Spleen (tissue), 13 donors: ENCODE data around the gene LRRC28. TPM values are rescaled to one million over a fixed set of nuclear protein-coding genes. Genes with fewer than 3 reads are reported as not detected.

Experiments used
- DNase-seq: peaks from one replicate; pipeline ENCODE4 v3.0.0-alpha.2; 2020
- H3K27ac ChIP-seq, 8 donors: fragments of 200-600 bp; sonication (generic) in 7 of 8; 1 replicate in 4 of 8; 2 replicates in 4 of 8; pipeline versions ENCODE4 v1.5.0 to v1.8.0; 2016 to 2021; ENCODE audit warnings: inconsistent platforms in 4 of 8, mild to moderate bottlenecking in 4 of 8, moderate library complexity in 1 of 8
- H3K27me3 ChIP-seq, 7 donors: fragments of 200-600 bp; sonication (generic) in 6 of 7; replicated peaks in 1 of 7; 1 replicate in 4 of 7; 2 replicates in 3 of 7; pipeline versions ENCODE4 v1.5.0 to v1.8.0; 2016 to 2021; ENCODE audit warnings: inconsistent platforms in 3 of 7, mild to moderate bottlenecking in 1 of 7
- H3K36me3 ChIP-seq, 6 donors: fragments of 200-600 bp; sonication (generic) in 5 of 6; 1 replicate in 4 of 6; 2 replicates in 2 of 6; pipeline versions ENCODE4 v1.5.0 to v1.8.0; 2016 to 2021; ENCODE audit warnings: inconsistent platforms in 2 of 6
- H3K4me1 ChIP-seq, 6 donors: fragments of 200-600 bp; sonication (generic) in 5 of 6; 1 replicate in 3 of 6; 2 replicates in 3 of 6; pipeline versions ENCODE4 v1.5.0 to v1.8.0; 2016 to 2021; ENCODE audit warnings: inconsistent platforms in 3 of 6
- H3K4me3 ChIP-seq, 8 donors: fragments of 200-600 bp; sonication (generic) in 7 of 8; 1 replicate in 4 of 8; 2 replicates in 4 of 8; pipeline versions ENCODE4 v1.5.0 to v1.8.0; 2016 to 2021; ENCODE audit warnings: inconsistent platforms in 4 of 8, mild to moderate bottlenecking in 4 of 8, moderate library complexity in 2 of 8
- H3K9me3 ChIP-seq, 8 donors: fragments of 200-600 bp; sonication (generic) in 7 of 8; 1 replicate in 4 of 8; 2 replicates in 4 of 8; pipeline versions ENCODE4 v1.5.0 to v1.8.0; 2016 to 2021; ENCODE audit warnings: inconsistent platforms in 4 of 8
- CTCF ChIP-seq, 11 experiments: fragments of 200-600 bp in 7 of 11; fragments of 450-650 bp in 4 of 11; sonication (generic) in 4 of 11; IDR thresholded peaks in 8 of 11; conservative IDR thresholded peaks in 3 of 11; 1 replicate in 7 of 11; 2 replicates in 4 of 11; pipeline versions ENCODE4 v1.4.0 to v1.8.0; 2016 to 2021; ENCODE audit warnings: antibody characterized with exemption in 11 of 11, inconsistent platforms in 4 of 11, mild to moderate bottlenecking in 1 of 11
- POLR2A ChIP-seq, 3 donors: fragments of 450-650 bp; IDR thresholded peaks; one replicate each; pipeline ENCODE4 v1.5.1; 2017; ENCODE audit warnings: antibody characterized with exemption in 3 of 3, mild to moderate bottlenecking in 1 of 3
- POLR2AphosphoS5 ChIP-seq, 3 donors: sonication (generic); formaldehyde crosslinking; IDR thresholded peaks; one replicate each; pipeline ENCODE4 v1.5.1; 2017; ENCODE audit warnings: antibody characterized with exemption in 3 of 3
- WGBS, 5 donors: extraction: QIAGEN DNeasy Blood & Tissue Kit in 3 of 5; methylation state at CpG; one replicate each; pipeline versions ENCODE4 v1.1.5 to v1.1.7; 2013 to 2018; 5-methylcytosine and 5-hydroxymethylcytosine counted together
- intact Hi-C: fragments of 100-400 bp; cut with DNase I; formaldehyde crosslinking; loops from one replicate; pipeline ENCODE4 v1.15.0; 2023; ENCODE audit warnings: low total_unique reads
- long read RNA-seq, 2 donors: transcript quantifications; one replicate each; lab custom pipeline, GENCODE V29; 2026
- polyA plus RNA-seq, 3 donors: library from polyadenylated mRNA; stranded (reverse); fragments of 200-250 nt; gene quantifications; one replicate each; pipeline ENCODE4 v1.2.1, GENCODE V29; 2013
- total RNA-seq, 7 donors: library from RNA; depleted of rRNA in 3 of 7; stranded (reverse); fragments of >200 nt in 3 of 7; fragmentation: NEBNext Ultra II Directional in 4 of 7; extraction: Animal tissue kit (Norgen Biotek cat#: 25700) in 4 of 7; gene quantifications; one replicate each; pipeline versions ENCODE4 v1.1.0 to v1.2.1, GENCODE V29; 2016 to 2021
- donor health status: healthy with polysubstance abuse.
- donor health status: DM: no; HTN: no; CAD: no; lungs with moderate emphysema.
- donor health status: DM: no; HTN: no; CAD: no.
- donor health status: Bipolar disorder and iron deficiency.
- donor health status: healthy.
- donor health status: DM: no; HTN: no; CAD: no.
- donor health status: DM: yes; HTN: yes; CAD: no.

Gene LRRC28
- total RNA-seq (10 to 100 TPM; 20.9 to 63.3 (median 26.0) TPM), polyA plus RNA-seq (1 to 10 TPM; 6.0 to 7.6 (median 7.1) TPM)
- long read RNA-seq, donor 1, full-length matches to known transcripts, result 3 of 3 reads
- long read RNA-seq, donor 1, partial matches to known transcripts, result 0 of 3 reads
- long read RNA-seq, donor 1, other reads (novel, unspliced or antisense), result 0 of 3 reads
- long read RNA-seq, donor 2, full-length matches to known transcripts, result 2 of 2 reads
- long read RNA-seq, donor 2, partial matches to known transcripts, result 0 of 2 reads
- long read RNA-seq, donor 2, other reads (novel, unspliced or antisense), result 0 of 2 reads

GRCh38 chr15:99250857-99251841 is at the start of gene LRRC28:
Gene LRRC28, plus strand, starts transcription at chr15:99251481. Its CDS starts 4,477 bp downstream, at chr15:99255958.
- H3K4me1 ChIP-seq, result peaks cover 9 to 60% (median 46%) of the 10 kb centered on the region in 6 donors
- WGBS, 5 donors, result 1% methylated on average over 64 to 90 of the region's 90 CpGs
- H3K27ac ChIP-seq, result peak within 1 kb of the TSS; percentile 79 to 92 (median 88)
- H3K27me3 ChIP-seq, result no peaks in the 10 kb centered on the region
- peak; percentile 97 for DNase-seq
- H3K4me3 ChIP-seq, result peak within 1 kb of the TSS; percentile 68 to 80 (median 71)
- H3K9me3 ChIP-seq, result no peaks in the 10 kb centered on the region
- peak; percentile 82 to 99 (median 89) for TF ChIP-seq POLR2AphosphoS5 (IDR thresholded peaks at IDR 0.05)
- peak in 5 of 11 experiments; percentile 17 to 53 (median 45) for TF ChIP-seq CTCF (IDR thresholded peaks at IDR 0.05 in 8 of 11, conservative IDR thresholded peaks at IDR 0.05 in 3 of 11)
- TF ChIP-seq POLR2A (IDR thresholded peaks at IDR 0.05), result peak in 2 of 3 donors; percentile 60 to 65
- H3K36me3 ChIP-seq, result peaks cover 0 to 5% (median 2%) of the 10 kb centered on the region in 6 donors
- intact Hi-C loops, result no loop called here

GRCh38 chr15:99202176-99202552 is 49.1 kb upstream of the LRRC28 start:
- H3K4me1 ChIP-seq, result no peaks in the 10 kb centered on the region
- intact Hi-C loops, result no loop called here
- peaks cover 0 to 9% (median 0%) of the 10 kb centered on the region in 6 donors for H3K36me3 ChIP-seq
- no peak overlapping the region for H3K4me3 ChIP-seq
- WGBS, 5 donors, result 44 to 95% (median 75%) methylated on average over 2 of the region's 2 CpGs
- H3K27me3 ChIP-seq, result no peaks in the 10 kb centered on the region
- H3K9me3 ChIP-seq, result no peaks in the 10 kb centered on the region
- DNase-seq, result no peak
- TF ChIP-seq POLR2AphosphoS5 (IDR thresholded peaks at IDR 0.05), result no peak
- no peak for TF ChIP-seq CTCF (IDR thresholded peaks at IDR 0.05 in 8 of 11, conservative IDR thresholded peaks at IDR 0.05 in 3 of 11)
- no peak for TF ChIP-seq POLR2A (IDR thresholded peaks at IDR 0.05)
- no peak overlapping the region for H3K27ac ChIP-seq

GRCh38 chr15:99207672-99208071 is 43.6 kb upstream of the LRRC28 start:
- no peak overlapping the region for H3K27ac ChIP-seq
- WGBS, 5 donors, result 91 to 99% (median 93%) methylated on average over 3 of the region's 3 CpGs
- H3K4me3 ChIP-seq, result no peak overlapping the region
- no peaks in the 10 kb centered on the region for H3K36me3 ChIP-seq
- intact Hi-C loops, result no loop called here
- H3K4me1 ChIP-seq, result no peaks in the 10 kb centered on the region
- no peak for DNase-seq
- no peaks in the 10 kb centered on the region for H3K9me3 ChIP-seq
- H3K27me3 ChIP-seq, result no peaks in the 10 kb centered on the region
- TF ChIP-seq CTCF (IDR thresholded peaks at IDR 0.05 in 8 of 11, conservative IDR thresholded peaks at IDR 0.05 in 3 of 11) (no peak), POLR2AphosphoS5 (IDR thresholded peaks at IDR 0.05) (no peak), POLR2A (IDR thresholded peaks at IDR 0.05) (no peak)
